SHP77 (cell line): Measurements from ENCODE around the gene MAPK9.
A peak's percentile ranks its signal among the peaks of the same experiment; 100 is the strongest.
"Not testable (repeated sequence)": the region's sequence is repeated elsewhere in the genome, so short reads cannot be mapped to it uniquely, and the experiment has no call there.

Experiments
- DNase-seq, 2 experiments: peaks; one replicate each; lab custom pipeline; 2025; lab: John Stamatoyannopoulos, UW

Gene MAPK9

GRCh38 chr5:180326989-180327565, 35.2 kb upstream of the MAPK9 start:
- no peak for DNase-seq

GRCh38 chr5:180324601-180324950, 32.7 kb upstream of the MAPK9 start:
- no peak for DNase-seq

GRCh38 chr5:180323941-180324600, 32.2 kb upstream of the MAPK9 start:
- DNase-seq = no peak

GRCh38 chr5:180323160-180323559, 31.3 kb upstream of the MAPK9 start:
- no peak for DNase-seq

GRCh38 chr5:180318456-180319089, 26.7 kb upstream of the MAPK9 start:
- no peak for DNase-seq

GRCh38 chr5:180316586-180316985, 24.7 kb upstream of the MAPK9 start:
- no peak for DNase-seq

- DNase-seq = peak in 1 of 2 experiments; percentile 43
Observed at GRCh38 chr5:180315762-180316212, 23.9 kb upstream of the MAPK9 start.

GRCh38 chr5:180313677-180314505, 22.0 kb upstream of the MAPK9 start:
- no peak for DNase-seq

- no peak for DNase-seq
Observed at GRCh38 chr5:180311216-180311615, 19.3 kb upstream of the MAPK9 start.

GRCh38 chr5:180306796-180307195, 14.9 kb upstream of the MAPK9 start:
- no peak for DNase-seq

GRCh38 chr5:180305481-180305880, 13.6 kb upstream of the MAPK9 start:
- DNase-seq = peak in 1 of 2 experiments; percentile 18

- no peak for DNase-seq
Observed at GRCh38 chr5:180304431-180305375, 12.8 kb upstream of the MAPK9 start.

GRCh38 chr5:180304016-180304292, 12.1 kb upstream of the MAPK9 start:
- no peak for DNase-seq

- DNase-seq = no peak
Observed at GRCh38 chr5:180303226-180304015, 11.5 kb upstream of the MAPK9 start.

- DNase-seq = peak in 1 of 2 experiments; percentile 44
Observed at GRCh38 chr5:180302256-180302655, 10.4 kb upstream of the MAPK9 start.

- DNase-seq = no peak
Observed at GRCh38 chr5:180301253-180301652, 9.4 kb upstream of the MAPK9 start.

- DNase-seq = no peak
Observed at GRCh38 chr5:180299526-180299925, 7.6 kb upstream of the MAPK9 start.

GRCh38 chr5:180299014-180299413, 7.1 kb upstream of the MAPK9 start:
- not testable (repeated sequence) for DNase-seq

- no peak for DNase-seq
Observed at GRCh38 chr5:180297587-180298282, 5.9 kb upstream of the MAPK9 start.

GRCh38 chr5:180296771-180297170, 4.9 kb upstream of the MAPK9 start:
- DNase-seq = no peak
